ENCODE data around the gene KDF1.
"Not testable (repeated sequence)": the region's sequence is repeated elsewhere in the genome, so short reads cannot be mapped to it uniquely, and the experiment has no call there.

Gene KDF1

DNA sequence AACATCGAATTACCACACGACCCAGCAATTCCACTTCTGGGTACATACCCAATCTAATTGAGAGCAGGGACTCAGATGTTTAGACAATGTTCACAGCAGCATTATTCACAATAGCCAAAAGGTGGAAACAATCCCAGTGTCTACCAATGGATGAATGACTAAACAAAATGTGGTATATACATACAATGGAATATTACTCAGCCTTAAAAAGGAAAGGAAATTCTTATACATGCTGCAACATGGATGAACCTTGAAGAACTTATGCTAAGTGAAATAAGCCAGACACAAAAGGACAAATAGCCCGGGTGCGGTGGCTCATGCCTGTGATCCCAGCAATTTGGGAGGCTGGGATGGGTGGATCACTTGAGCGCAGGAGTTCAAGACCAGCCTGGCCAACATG, 6.9 kb downstream of the KDF1 start:
- DNase-seq: no peak

DNA sequence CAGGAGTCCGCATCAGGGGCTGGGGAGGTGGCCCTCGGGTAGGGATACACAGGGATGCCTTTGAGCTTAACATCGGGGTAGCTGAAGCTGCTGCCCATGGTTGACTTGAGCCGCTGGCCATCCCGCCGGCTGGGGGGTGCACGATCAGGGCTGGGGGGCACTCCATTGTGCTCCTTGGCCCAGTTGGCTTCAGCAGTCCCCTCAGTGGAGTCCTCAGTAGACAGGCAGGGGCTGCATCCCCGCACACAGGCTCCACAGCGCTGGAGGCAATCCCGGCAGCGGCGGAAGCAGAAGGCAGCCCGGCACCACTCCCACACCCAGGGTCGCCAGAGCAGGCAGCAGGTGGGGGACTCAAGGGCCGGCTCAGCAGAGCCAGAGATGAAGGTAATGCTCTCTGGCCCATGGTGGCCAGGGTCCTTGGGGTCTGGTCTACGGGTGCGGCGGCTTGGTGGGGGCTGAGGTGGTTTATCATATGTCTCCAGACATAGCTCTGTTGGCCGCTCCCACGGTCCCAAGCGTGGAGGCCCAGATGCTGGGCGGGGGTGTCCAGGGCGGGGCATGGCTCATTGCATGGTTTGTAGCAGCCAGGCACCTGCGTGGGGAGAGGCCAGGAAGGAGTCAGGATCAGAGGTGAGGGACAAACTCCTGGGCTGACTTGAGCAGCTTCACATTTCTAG, 8.3 kb downstream of the KDF1 start:
- DNase-seq: no peak

DNA sequence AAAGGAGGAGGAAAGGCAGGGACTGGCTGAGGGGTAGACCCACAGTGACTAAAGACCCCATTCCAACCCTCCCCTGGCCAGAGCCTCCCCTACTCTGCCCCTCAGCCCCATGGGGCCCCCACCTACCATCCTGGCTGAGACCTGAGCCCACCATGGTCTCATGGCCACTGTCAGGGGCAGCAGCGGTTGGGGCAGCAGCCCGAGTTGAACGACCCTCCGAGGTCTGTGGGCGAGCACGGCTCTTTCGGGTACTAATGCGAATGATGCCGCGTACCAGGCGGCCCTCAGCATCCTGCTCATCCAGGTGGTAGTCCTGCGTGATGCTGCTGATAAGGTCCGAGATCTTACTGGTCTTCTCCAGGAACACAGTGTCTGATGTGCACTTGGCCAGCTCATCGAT, 9.1 kb downstream of the KDF1 start:
- no peak for DNase-seq

DNA sequence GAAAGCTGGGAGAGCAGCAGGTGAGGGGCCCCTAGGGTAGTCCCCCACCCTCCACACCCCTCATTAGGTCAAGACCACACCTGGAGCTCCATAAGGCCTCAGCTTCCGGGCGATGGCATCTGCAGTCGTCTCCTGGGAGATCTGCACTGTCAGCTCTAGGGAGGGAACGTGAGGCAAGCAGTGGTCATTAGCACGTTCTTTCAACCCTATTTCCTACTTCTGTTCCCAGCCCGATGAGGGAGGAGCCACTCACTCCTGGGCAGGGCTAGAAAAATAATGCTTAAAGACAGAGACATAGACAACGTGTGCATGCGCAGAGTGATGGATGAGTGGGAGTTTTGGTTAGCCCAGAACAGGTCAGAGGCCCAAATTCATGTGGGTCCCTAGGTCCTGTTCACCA, 9.7 kb downstream of the KDF1 start:
- DNase-seq: no peak

DNA sequence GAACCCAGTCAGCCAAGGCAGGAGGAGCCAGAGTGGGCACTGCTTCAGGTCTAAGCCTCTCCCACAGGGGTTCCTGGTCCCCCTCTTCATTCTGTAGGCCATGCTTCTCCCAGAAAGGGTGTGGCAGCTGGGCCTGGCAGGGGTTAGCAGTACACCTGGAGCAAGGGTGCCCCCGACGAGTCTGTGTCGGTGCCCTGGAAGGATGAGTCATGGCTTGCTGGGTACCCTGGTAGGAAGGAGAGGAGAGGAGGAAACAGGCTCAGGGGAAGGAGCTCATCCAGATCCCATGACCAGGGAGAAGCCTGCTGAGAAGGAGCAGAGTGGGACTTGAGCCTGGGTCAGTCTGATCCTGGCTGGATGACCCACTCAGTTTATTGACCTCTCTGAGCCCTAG, 10.3 kb downstream of the KDF1 start:
- no peak for DNase-seq

DNA sequence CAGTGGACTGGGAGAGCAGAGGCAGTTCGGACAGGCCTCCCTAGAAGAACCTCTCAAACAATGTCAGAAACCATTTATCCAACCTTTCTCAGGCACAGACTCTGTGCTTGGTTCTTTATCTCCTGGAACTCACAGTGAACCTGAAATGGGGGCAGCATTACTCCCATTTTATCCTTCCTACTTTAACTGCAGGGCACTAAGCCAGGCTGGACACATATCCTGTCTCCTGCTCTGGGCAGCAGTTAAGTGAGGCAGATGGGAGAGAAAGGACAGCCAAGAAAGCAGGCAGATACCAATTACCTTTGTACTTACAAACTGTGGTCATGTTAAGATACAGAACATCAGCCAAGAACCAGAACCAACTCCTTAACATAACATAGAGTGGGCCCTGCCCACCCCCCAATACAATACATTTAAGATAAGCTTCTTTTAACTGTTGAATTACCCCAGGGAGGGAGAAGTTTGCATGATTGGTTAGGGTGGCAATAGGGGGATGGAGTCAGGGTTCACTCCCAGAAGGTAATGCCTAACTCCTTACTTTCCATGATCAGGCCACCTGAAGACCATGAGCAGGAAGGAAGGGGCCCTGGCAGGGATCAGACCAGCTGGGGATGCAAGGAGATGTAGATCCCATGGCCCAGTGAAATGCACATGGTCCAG, 10.9 kb downstream of the KDF1 start:
- no peak for DNase-seq

DNA sequence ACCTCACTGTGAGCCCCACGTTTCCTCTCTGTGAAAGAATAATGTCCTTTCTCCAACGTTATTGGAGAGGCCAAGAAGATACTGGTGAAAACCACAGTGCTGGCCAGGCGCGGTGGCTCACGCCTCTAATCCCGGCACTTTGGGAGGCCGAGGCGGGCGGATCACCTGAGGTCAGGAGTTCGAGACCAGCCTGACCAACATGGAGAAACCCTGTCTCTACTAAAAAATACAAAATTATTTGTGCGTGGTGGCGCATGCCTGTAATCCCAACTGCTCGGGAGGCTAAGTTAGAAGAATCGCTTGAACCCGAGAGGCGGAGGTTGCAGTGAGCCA, 11.6 kb downstream of the KDF1 start:
- DNase-seq: not testable (repeated sequence)

DNA sequence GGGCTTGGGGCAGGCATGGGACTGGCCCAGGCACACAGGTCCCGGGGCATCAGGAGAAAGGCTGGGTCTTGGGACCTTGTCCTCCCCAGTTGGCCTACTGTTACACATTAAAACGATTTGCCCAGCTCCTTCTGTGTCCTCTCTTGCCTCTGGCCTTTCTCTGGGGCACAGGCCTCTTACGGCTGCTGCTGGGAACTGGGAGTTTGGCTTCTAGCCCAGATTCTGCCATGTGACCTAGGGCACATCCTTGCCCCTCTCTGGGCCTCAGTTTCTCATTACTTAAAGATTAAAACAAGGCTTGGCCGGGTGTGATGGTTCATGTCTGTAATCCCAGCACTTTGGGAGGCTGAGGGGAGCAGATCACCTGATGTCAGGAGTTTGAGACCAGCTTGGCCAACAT, 14.0 kb downstream of the KDF1 start:
- no peak for DNase-seq

DNA sequence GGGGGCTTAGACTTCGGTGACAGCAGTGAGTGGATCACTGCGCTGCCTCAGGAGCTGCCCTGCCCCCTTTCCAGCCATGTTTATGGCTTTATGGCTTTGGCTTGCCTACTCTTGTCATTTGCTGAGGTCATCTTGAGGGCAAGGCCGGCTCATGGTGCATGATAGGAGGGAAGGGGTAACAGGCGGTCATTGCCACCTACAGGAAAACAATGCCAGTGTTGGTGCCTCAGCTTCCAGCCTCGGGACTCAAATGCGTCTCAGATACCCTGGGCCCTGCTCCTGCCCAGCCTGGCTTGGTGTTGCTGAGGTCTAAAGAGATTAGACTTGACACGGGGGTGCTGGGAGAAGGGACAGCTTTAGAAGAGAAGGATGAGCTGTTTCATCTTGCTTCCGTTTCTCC, 14.5 kb downstream of the KDF1 start:
- no peak for DNase-seq

DNA sequence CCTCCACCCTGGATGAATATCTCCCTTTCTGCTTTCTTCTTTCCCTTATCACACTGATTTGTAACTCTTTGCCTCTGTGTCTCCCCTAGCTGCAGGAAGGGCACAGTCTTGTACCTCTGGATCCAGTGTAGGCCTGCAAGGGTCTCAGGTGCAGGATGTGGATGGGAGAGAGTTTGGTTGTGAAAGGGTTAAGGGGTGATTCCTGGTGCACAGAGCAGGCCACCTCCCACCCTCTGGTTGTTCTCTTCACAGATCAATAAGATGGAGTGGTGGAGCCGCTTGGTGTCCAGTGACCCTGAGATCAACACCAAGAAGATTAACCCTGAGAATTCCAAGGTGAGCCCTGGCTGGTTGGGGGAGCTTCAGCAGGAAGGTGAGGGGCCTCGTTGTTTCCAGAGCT, 15.1 kb downstream of the KDF1 start:
- DNase-seq: no peak

DNA sequence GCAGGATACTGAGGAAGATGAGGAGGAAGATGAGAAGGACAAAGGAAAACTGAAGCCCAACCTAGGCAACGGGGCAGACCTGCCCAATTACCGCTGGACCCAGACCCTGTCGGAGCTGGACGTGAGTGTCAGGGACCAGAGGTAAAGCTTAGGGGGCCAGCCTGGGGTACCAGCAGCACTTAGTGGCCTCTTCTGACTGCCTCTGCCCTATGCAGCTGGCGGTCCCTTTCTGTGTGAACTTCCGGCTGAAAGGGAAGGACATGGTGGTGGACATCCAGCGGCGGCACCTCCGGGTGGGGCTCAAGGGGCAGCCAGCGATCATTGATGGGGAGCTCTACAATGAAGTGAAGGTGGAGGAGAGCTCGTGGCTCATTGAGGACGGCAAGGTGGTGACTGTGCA, 17.6 kb downstream of the KDF1 start:
- DNase-seq: no peak

DNA sequence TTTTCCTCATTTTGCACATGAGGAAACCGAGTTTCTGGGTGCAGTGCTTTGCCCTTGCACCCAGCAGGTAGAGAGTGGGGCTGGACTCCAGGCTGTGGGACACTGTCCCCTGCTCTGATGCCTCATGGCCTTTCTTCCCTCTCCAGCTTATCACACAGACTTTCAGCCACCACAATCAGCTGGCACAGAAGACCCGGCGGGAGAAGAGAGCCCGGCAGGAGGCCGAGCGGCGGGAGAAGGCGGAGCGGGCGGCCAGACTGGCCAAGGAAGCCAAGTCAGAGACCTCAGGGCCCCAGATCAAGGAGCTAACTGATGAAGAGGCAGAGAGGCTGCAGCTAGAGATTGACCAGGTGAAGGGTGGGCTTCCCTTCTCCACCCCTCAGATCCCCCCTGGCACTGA, 19.0 kb downstream of the KDF1 start:
- no peak for DNase-seq

DNA sequence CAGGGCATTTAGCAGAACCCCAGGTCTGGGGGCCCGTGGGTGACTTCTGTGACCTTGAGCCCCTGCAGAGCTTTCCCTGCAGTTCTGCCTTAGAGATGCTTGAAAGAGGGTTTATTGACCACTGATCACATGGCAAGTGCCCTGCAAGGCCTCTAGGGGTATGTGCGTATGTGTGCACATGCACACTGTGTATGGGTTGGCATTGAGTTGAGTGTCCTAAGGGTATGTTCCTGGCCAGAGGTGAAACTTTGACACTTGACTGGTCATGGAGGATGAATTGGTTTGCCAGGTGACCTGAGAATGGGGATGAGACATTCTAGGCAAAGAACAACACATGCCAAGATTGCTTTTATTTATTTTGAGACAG, 21.6 kb downstream of the KDF1 start:
- DNase-seq: no peak

DNA sequence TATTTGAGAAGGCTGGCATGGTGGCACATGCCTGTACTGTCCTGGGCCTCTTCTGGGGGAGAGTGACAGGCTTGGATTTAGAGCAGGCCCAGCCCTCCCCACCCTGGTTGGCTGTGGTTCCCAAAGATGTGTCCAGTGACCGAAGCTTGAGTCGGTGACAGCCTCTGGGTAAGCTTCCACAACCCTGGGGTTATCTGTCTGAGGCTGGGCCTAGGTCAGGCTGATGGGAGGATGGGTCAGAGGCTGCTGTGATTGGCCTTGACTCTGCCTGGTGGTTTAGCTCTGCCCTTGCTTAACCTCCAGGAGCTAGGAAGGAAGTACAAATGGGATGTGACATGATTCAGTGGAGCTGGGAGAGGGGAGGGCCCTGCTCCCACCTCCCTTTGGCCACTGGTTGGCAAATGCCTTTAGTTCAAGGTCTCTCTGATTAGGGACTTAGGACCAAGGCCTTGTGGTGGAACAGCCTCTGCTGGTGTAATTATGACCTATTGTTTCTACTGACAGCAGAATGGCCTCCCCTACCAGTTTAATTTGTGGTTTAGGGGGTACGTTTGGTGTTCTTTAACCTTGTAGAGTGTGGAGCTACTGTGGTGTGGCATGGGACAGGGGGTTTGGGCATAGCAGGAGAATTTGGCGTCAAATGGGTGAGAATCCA, 22.1 kb downstream of the KDF1 start:
- no peak for DNase-seq

DNA sequence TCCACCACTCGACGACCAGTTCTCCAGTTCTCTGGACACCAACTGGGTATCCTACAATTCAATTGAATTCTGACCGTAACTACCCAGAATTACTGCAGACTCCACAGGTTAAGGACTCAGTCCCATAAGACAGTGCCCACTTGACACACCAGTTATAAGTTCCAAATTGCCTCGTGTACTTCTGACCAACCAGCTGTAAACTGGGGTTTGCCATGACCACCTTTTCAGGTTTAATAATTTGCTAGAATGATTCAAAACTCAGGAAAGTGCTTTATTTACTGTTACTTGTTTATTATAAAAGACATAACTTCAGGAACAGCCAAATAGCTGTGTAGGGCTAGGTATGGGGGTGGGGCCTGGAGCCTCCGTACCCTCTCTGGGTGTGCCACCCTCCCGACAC, 23.4 kb downstream of the KDF1 start:
- no peak for DNase-seq

DNA sequence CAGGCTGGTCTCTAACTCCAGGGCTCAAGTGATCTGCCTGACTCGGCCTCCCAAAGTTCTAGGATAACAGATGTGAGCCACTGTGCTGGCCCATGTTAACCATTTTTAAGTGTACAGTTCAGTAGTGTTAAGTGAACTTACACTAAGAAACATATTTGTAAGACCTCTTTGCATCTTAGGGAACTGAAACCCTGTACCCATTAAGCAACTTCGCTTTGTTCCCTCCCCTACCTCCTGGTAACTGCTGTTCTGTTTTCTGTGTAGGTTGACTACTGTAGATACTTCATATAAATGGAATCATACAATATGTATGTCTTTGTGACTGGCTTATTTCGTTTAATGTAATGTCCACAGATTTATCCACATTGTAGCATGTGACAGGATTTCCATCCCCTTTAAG, 27.7 kb downstream of the KDF1 start:
- no peak for DNase-seq

DNA sequence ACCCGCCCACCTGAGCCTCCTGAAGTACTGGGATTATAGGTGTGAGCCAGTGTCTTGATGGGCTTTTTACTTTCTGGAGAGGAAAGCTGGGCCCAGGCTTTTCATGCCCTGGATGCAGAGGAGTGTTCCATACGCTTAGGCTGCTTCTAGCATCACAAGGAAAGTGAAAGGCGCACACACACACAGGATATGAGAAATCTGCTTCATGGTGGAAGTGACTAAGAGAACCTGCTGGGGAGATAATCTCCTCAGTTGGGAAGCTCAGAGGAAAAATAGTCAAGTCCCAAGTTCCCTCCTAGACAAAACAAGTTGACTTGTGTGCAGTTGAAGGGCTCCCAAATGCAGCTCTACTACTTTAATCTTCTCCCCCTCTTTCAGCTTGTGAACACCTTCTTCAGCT, 36.6 kb downstream of the KDF1 start:
- no peak for DNase-seq

DNA sequence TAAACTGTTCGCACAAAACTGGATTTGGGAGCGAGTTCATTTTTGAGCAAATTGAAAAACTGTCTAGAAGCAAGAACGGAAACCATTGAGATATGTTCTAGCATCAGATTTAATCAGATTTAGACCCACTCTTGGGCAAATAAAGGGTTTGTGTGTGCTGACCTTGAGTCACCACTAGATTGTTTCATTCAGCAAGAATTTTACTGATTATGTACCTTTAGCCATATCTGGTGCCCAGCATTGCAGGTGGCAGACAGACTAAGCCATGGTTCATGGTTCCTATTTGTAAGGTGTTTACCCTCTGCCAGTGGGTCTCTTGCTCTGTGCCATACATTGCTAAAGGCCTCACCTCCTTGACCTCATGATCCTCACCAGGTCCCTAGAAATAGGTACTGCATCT, 37.4 kb downstream of the KDF1 start:
- DNase-seq: no peak

DNA sequence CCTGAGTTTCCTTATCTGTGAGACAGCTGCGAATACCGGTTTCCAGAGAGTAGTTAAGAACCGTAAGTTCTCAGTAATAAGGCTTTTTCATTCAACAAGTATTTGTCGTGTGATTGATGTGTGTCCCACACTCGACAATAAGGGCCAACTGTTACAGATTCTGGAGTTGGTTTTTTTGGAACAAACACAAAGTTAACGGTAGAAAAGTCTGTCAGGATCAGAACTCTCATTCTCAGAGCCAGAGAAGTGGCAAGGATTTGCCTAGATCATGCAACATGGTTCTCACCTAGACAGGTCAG, 37.9 kb downstream of the KDF1 start:
- DNase-seq: no peak

DNA sequence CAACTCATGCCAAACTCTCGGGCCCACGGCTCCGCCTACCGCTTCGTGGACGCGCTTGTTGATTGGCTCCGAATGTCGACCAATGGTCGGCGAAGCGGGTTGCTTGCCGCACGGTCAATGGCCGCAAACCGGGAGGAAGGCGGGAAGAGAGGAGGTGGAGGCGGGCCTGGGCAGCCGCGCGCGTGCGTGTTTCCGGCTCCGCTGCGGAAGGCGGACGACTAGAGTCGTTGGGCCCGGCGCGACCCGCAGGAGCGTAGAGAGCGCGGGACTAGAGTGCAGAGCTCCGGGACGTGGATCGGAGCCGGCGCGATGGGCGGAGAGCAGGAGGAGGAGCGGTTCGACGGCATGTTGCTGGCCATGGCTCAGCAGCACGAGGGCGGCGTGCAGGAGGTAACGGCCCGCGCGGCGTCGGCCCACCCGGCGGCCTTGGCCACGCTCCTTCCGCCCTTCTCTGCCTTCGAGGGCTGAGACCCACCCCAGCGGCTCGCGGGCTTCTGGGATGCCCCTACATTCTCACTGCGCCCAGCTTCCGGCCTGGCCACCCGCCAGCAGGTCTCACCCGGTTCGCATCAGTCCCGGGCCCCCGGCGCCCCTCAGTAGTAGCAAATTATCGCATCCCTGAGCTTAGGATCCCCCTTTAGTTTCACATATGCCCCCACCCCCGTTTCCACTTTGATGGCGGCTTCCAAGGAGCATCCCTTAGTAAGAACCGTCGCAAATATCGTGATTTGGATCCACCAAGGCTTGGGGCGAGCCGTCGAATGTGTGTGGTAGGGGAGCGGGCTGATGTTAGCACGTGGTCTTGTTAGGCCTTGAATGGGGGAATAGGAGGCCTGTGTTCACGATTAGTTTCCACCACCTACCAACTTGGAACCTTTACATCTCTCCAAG, 38.5 kb downstream of the KDF1 start, which contains the start of gene NUDC:
NUDC (plus strand) TSS at position 204 of the 891 bp plus-strand sequence; CDS start at position 310, 106 bp downstream.
- DNase-seq: peak; percentile 97

DNA sequence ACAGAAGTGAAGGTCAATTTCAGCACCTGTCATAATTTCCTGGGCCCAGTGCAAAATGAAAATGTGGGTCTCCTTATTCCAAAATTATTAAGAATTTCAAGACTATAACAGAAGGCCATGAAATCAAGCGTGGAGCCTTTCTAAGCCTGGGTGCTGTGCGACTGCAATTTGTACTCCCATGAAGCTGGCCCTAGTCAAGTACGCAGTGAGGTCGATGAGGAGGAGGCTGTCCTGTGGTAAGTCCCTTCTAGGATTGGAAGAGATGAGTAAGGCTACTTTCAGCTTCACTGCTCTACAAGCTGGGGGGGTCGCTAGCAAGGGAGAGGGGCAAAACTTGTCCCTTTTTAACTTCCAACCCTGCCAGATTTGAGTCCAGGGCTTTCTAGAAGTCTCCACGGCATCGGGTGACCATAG, 39.1 kb downstream of the KDF1 start:
- DNase-seq: no peak

DNA sequence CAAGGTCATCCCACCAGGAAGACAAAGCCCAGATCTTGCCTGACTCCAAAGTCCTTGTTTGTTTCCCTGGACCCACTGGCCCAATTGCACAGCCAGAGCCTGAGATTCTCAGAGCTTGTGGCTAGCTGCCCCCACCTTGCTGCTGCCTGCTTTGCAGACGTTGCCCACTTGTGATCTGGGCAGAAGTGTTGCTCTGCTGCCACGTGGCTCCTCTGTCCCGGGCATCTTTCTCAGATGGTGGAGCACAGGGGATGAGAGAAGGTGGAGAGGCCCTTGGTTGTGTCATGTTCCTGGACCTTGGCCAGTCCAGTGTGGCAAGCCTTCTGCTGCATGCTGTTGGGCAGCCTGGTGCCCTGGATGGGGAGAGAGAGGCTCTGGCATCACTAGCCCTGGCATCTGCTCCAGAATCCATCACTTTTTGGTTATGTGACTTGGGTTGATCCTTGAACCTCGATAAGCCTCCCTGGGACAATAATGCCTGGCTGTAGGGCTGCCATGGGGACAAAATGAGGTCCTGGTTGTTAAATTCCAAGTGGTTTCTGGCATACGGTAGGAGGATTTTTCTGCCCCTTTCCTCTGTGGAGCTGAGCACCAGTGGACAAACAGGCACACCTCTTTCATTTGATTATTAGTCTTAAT, 44.9 kb downstream of the KDF1 start:
- peak; percentile 29 for DNase-seq

Data from DMS153 (cell line).